Measurements from ENCODE around the gene NAALADL2. TPM values are rescaled to one million over a fixed set of nuclear protein-coding genes. Genes with fewer than 3 reads are reported as not detected.

The NAALADL2 gene
- total RNA-seq, 5 donors from 2014 or later (not counting 1 experiment from before 2014, with no cell fraction given) = 0.13 to 1.4 (median 0.36) TPM; not detected in 1

DNA sequence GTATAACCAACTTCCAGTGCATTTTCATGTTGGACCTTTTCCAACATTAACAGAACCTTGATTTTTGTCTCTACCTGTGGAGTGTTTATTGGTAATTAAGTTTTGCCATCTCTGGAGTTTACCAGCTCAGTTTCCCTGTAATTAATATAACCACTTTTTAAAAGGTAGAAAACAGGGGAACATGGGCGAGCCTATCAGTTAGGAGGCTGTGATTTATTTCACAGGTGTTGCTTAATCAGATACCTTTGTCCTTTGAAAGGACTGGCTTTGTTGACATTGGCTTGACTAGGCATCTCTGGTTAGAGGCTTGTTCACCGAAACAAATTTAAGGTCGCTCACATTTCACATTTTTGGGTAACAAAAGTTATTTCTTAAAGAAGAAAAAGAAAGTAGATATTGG lies 622 bp downstream of the NAALADL2 start:
- H3K4me3 ChIP-seq (ENCODE audit: control insufficient read depth in 1 of 2, extremely low read depth in 1 of 2, low read length in 1 of 2) = no peak overlapping the region
- Mint-ChIP-seq H3K4me3 (no peak overlapping the region), H3K27me3 (no peaks in the 10 kb centered on the region), H3K4me1 (no peaks in the 10 kb centered on the region), H3K9me3 (peaks cover 0 to 13% (median 0%) of the 10 kb centered on the region in 3 donors), H3K27ac (no peak overlapping the region), H3K36me3 (no peaks in the 10 kb centered on the region)
- H3K27me3 ChIP-seq (replicated peaks in 1 of 2; ENCODE audit: control insufficient read depth in 2 of 2, extremely low read depth in 1 of 2, insufficient read depth in 2 of 2, low read length in 1 of 2) = no peaks in the 10 kb centered on the region
- H3K9me3 ChIP-seq = no peaks in the 10 kb centered on the region
- CTCF ChIA-PET = no interaction called here
- DNase-seq (no peak), ATAC-seq (replicated peaks in 1 of 4) (no peak)
- no peaks in the 10 kb centered on the region for H3K36me3 ChIP-seq (ENCODE audit: control insufficient read depth in 2 of 2, extremely low read depth in 1 of 2, insufficient read depth in 1 of 2, low read length in 1 of 2)
- no CpG with 5 or more reads among the region's 3 CpGs for WGBS (ENCODE audit: insufficient coverage)
- no peak overlapping the region for H3K27ac ChIP-seq (ENCODE audit: low read length)
- POLR2A ChIA-PET = no interaction called here
- no peaks in the 10 kb centered on the region for H3K4me1 ChIP-seq (ENCODE audit: control insufficient read depth in 1 of 2, extremely low read depth in 1 of 2, insufficient read depth in 2 of 2, low read length in 2 of 2)

GRCh38 chr3:174862101-174862500 lies 3.0 kb downstream of the NAALADL2 start:
- Histone ChIP-seq H3K36me3 (ENCODE audit: control insufficient read depth in 2 of 2, extremely low read depth in 1 of 2, insufficient read depth in 1 of 2, low read length in 1 of 2) (no peaks in the 10 kb centered on the region), H3K9me3 (no peaks in the 10 kb centered on the region), H3K27me3 (replicated peaks in 1 of 2; ENCODE audit: control insufficient read depth in 2 of 2, extremely low read depth in 1 of 2, insufficient read depth in 2 of 2, low read length in 1 of 2) (no peaks in the 10 kb centered on the region), H3K4me1 (ENCODE audit: control insufficient read depth in 1 of 2, extremely low read depth in 1 of 2, insufficient read depth in 2 of 2, low read length in 2 of 2) (no peaks in the 10 kb centered on the region), H3K4me3 (ENCODE audit: control insufficient read depth in 1 of 2, extremely low read depth in 1 of 2, low read length in 1 of 2) (no peak overlapping the region), H3K27ac (ENCODE audit: low read length) (no peak overlapping the region)
- POLR2A ChIA-PET = interaction anchor here in 1 of 2 donors (0.7 kb wide), 1 partner anchor 133 kb away, joined by 5 read pairs; no protein-coding TSS in a partner anchor
- CTCF ChIA-PET = no interaction called here
- no peaks in the 10 kb centered on the region for H3K4me1 Mint-ChIP-seq
- H3K4me3 Mint-ChIP-seq = no peak overlapping the region
- DNase-seq = no peak
- no peak for ATAC-seq (replicated peaks in 1 of 4)
- H3K36me3 Mint-ChIP-seq = no peaks in the 10 kb centered on the region
- H3K27ac Mint-ChIP-seq = no peak overlapping the region
- no peaks in the 10 kb centered on the region for H3K27me3 Mint-ChIP-seq
- WGBS (ENCODE audit: insufficient coverage) = no CpG with 5 or more reads among the region's 3 CpGs
- H3K9me3 Mint-ChIP-seq = peaks cover 0 to 13% (median 0%) of the 10 kb centered on the region in 3 donors

DNA sequence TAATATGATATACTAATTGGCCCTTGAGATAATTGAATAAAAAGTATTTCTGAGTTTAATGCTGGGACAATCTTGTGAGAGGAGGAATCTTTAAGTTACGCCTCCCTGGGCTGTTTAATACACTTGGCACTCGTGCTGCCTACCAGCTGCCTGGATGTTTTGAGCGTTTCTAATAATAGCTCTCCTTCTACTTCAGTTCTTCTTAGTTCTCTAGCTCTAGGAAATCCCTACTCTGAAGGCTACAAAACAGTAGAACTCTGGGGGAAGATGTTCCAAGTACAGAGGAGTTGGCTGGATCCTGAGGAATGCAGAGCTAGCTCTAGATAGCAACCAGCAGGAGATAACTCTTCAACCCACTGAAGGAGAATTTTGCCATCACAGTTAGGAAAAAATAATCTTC lies 3.5 kb downstream of the NAALADL2 start:
- Histone ChIP-seq H3K36me3 (ENCODE audit: control insufficient read depth in 2 of 2, extremely low read depth in 1 of 2, insufficient read depth in 1 of 2, low read length in 1 of 2) (no peaks in the 10 kb centered on the region), H3K27me3 (replicated peaks in 1 of 2; ENCODE audit: control insufficient read depth in 2 of 2, extremely low read depth in 1 of 2, insufficient read depth in 2 of 2, low read length in 1 of 2) (no peaks in the 10 kb centered on the region), H3K27ac (ENCODE audit: low read length) (no peak overlapping the region), H3K4me1 (ENCODE audit: control insufficient read depth in 1 of 2, extremely low read depth in 1 of 2, insufficient read depth in 2 of 2, low read length in 2 of 2) (no peaks in the 10 kb centered on the region), H3K4me3 (ENCODE audit: control insufficient read depth in 1 of 2, extremely low read depth in 1 of 2, low read length in 1 of 2) (no peak overlapping the region), H3K9me3 (no peaks in the 10 kb centered on the region)
- POLR2A ChIA-PET = interaction anchor here in 1 of 2 donors (0.6 kb wide), 1 partner anchor 961 kb away, joined by 3 read pairs; no protein-coding TSS in a partner anchor
- CTCF ChIA-PET = interaction anchor here in 1 of 2 donors (0.6 kb wide), 1 partner anchor 515 kb away, joined by 4 read pairs; no protein-coding TSS in a partner anchor
- ATAC-seq (replicated peaks in 1 of 4) (no peak), DNase-seq (no peak)
- Mint-ChIP-seq H3K4me3 (no peak overlapping the region), H3K27ac (no peak overlapping the region), H3K4me1 (no peaks in the 10 kb centered on the region), H3K9me3 (peaks cover 0 to 13% (median 0%) of the 10 kb centered on the region in 3 donors), H3K36me3 (no peaks in the 10 kb centered on the region), H3K27me3 (no peaks in the 10 kb centered on the region)
- no CpG with 5 or more reads among the region's 3 CpGs for WGBS (ENCODE audit: insufficient coverage)

GRCh38 chr3:174863488-174863887 lies 4.4 kb downstream of the NAALADL2 start:
- DNase-seq (no peak), ATAC-seq (replicated peaks in 1 of 4) (no peak)
- Histone ChIP-seq H3K9me3 (no peaks in the 10 kb centered on the region), H3K27me3 (replicated peaks in 1 of 2; ENCODE audit: control insufficient read depth in 2 of 2, extremely low read depth in 1 of 2, insufficient read depth in 2 of 2, low read length in 1 of 2) (no peaks in the 10 kb centered on the region), H3K4me1 (ENCODE audit: control insufficient read depth in 1 of 2, extremely low read depth in 1 of 2, insufficient read depth in 2 of 2, low read length in 2 of 2) (no peaks in the 10 kb centered on the region), H3K4me3 (ENCODE audit: control insufficient read depth in 1 of 2, extremely low read depth in 1 of 2, low read length in 1 of 2) (no peak overlapping the region), H3K36me3 (ENCODE audit: control insufficient read depth in 2 of 2, extremely low read depth in 1 of 2, insufficient read depth in 1 of 2, low read length in 1 of 2) (no peaks in the 10 kb centered on the region), H3K27ac (ENCODE audit: low read length) (no peak overlapping the region)
- no peaks in the 10 kb centered on the region for H3K27me3 Mint-ChIP-seq
- no peak overlapping the region for H3K4me3 Mint-ChIP-seq
- POLR2A ChIA-PET = no interaction called here
- H3K27ac Mint-ChIP-seq = no peak overlapping the region
- CTCF ChIA-PET = interaction anchor here in 1 of 2 donors (0.6 kb wide), 1 partner anchor 515 kb away, joined by 4 read pairs; no protein-coding TSS in a partner anchor
- H3K9me3 Mint-ChIP-seq = peaks cover 0 to 10% (median 3%) of the 10 kb centered on the region in 3 donors
- H3K4me1 Mint-ChIP-seq = no peaks in the 10 kb centered on the region
- no peaks in the 10 kb centered on the region for H3K36me3 Mint-ChIP-seq

- no peak overlapping the region for H3K4me3 Mint-ChIP-seq
- Histone ChIP-seq H3K4me1 (ENCODE audit: control insufficient read depth in 1 of 2, extremely low read depth in 1 of 2, insufficient read depth in 2 of 2, low read length in 2 of 2) (no peaks in the 10 kb centered on the region), H3K36me3 (ENCODE audit: control insufficient read depth in 2 of 2, extremely low read depth in 1 of 2, insufficient read depth in 1 of 2, low read length in 1 of 2) (no peaks in the 10 kb centered on the region), H3K27ac (ENCODE audit: low read length) (no peak overlapping the region), H3K9me3 (no peaks in the 10 kb centered on the region), H3K27me3 (replicated peaks in 1 of 2; ENCODE audit: control insufficient read depth in 2 of 2, extremely low read depth in 1 of 2, insufficient read depth in 2 of 2, low read length in 1 of 2) (no peaks in the 10 kb centered on the region), H3K4me3 (ENCODE audit: control insufficient read depth in 1 of 2, extremely low read depth in 1 of 2, low read length in 1 of 2) (no peak overlapping the region)
- CTCF ChIA-PET = no interaction called here
- no peak for DNase-seq
- POLR2A ChIA-PET = no interaction called here
- WGBS (ENCODE audit: insufficient coverage) = 82% methylated on average over 4 of the region's 7 CpGs
- no peak for ATAC-seq (replicated peaks in 1 of 4)
- no peaks in the 10 kb centered on the region for H3K27me3 Mint-ChIP-seq
- H3K27ac Mint-ChIP-seq = no peak overlapping the region
- H3K9me3 Mint-ChIP-seq = peaks cover 0 to 3% (median 0%) of the 10 kb centered on the region in 3 donors
- H3K36me3 Mint-ChIP-seq = no peaks in the 10 kb centered on the region
- H3K4me1 Mint-ChIP-seq = no peaks in the 10 kb centered on the region
Measured at GRCh38 chr3:174869448-174869847, 10.3 kb downstream of the NAALADL2 start.

GRCh38 chr3:174873832-174874657 lies 14.9 kb downstream of the NAALADL2 start:
- no peaks in the 10 kb centered on the region for H3K4me1 Mint-ChIP-seq
- ATAC-seq (replicated peaks in 1 of 4) = no peak
- Histone ChIP-seq H3K9me3 (no peaks in the 10 kb centered on the region), H3K27me3 (replicated peaks in 1 of 2; ENCODE audit: control insufficient read depth in 2 of 2, extremely low read depth in 1 of 2, insufficient read depth in 2 of 2, low read length in 1 of 2) (no peaks in the 10 kb centered on the region), H3K36me3 (ENCODE audit: control insufficient read depth in 2 of 2, extremely low read depth in 1 of 2, insufficient read depth in 1 of 2, low read length in 1 of 2) (no peaks in the 10 kb centered on the region), H3K4me1 (ENCODE audit: control insufficient read depth in 1 of 2, extremely low read depth in 1 of 2, insufficient read depth in 2 of 2, low read length in 2 of 2) (no peaks in the 10 kb centered on the region), H3K4me3 (ENCODE audit: control insufficient read depth in 1 of 2, extremely low read depth in 1 of 2, low read length in 1 of 2) (no peak overlapping the region), H3K27ac (ENCODE audit: low read length) (no peak overlapping the region)
- no peaks in the 10 kb centered on the region for H3K27me3 Mint-ChIP-seq
- no CpG with 5 or more reads among the region's 3 CpGs for WGBS (ENCODE audit: insufficient coverage)
- no peak overlapping the region for H3K4me3 Mint-ChIP-seq
- CTCF ChIA-PET = no interaction called here
- no peak overlapping the region for H3K27ac Mint-ChIP-seq
- H3K36me3 Mint-ChIP-seq = no peaks in the 10 kb centered on the region
- peaks cover 0 to 5% (median 3%) of the 10 kb centered on the region in 3 donors for H3K9me3 Mint-ChIP-seq
- DNase-seq = no peak
- POLR2A ChIA-PET = no interaction called here
